ENCODE measurements around the gene HFE.

GRCh38 chr6:26128013-26128771 is 41.0 kb downstream of the HFE start:
- TF ChIP-seq CTCF (IDR thresholded peaks at IDR 0.05) (no peak), POLR2A (IDR thresholded peaks at IDR 0.05) (no peak), EP300 (IDR thresholded peaks at IDR 0.05) (no peak)
